Spleen (tissue), 11 donors: Measurements from ENCODE around the gene CALM1. TPM values are rescaled to one million over a fixed set of nuclear protein-coding genes. Genes with fewer than 3 reads are reported as not detected.

ENCODE experiments used
- DNase-seq: peaks from one replicate; pipeline ENCODE4 v3.0.0-alpha.2; 2020
- H3K27ac ChIP-seq, 8 donors: fragments of 200-600 bp; sonication (generic) in 7 of 8; 1 replicate in 4 of 8; 2 replicates in 4 of 8; pipeline versions ENCODE4 v1.5.0 to v1.8.0; 2016 to 2021; ENCODE audit warnings: inconsistent platforms in 4 of 8, mild to moderate bottlenecking in 4 of 8, moderate library complexity in 1 of 8
- H3K27me3 ChIP-seq, 7 donors: fragments of 200-600 bp; sonication (generic) in 6 of 7; replicated peaks in 1 of 7; 1 replicate in 4 of 7; 2 replicates in 3 of 7; pipeline versions ENCODE4 v1.5.0 to v1.8.0; 2016 to 2021; ENCODE audit warnings: inconsistent platforms in 3 of 7, mild to moderate bottlenecking in 1 of 7
- H3K36me3 ChIP-seq, 6 donors: fragments of 200-600 bp; sonication (generic) in 5 of 6; 1 replicate in 4 of 6; 2 replicates in 2 of 6; pipeline versions ENCODE4 v1.5.0 to v1.8.0; 2016 to 2021; ENCODE audit warnings: inconsistent platforms in 2 of 6
- H3K4me1 ChIP-seq, 6 donors: fragments of 200-600 bp; sonication (generic) in 5 of 6; 1 replicate in 3 of 6; 2 replicates in 3 of 6; pipeline versions ENCODE4 v1.5.0 to v1.8.0; 2016 to 2021; ENCODE audit warnings: inconsistent platforms in 3 of 6
- H3K4me3 ChIP-seq, 8 donors: fragments of 200-600 bp; sonication (generic) in 7 of 8; 1 replicate in 4 of 8; 2 replicates in 4 of 8; pipeline versions ENCODE4 v1.5.0 to v1.8.0; 2016 to 2021; ENCODE audit warnings: inconsistent platforms in 4 of 8, mild to moderate bottlenecking in 4 of 8, moderate library complexity in 2 of 8
- H3K9me3 ChIP-seq, 8 donors: fragments of 200-600 bp; sonication (generic) in 7 of 8; 1 replicate in 4 of 8; 2 replicates in 4 of 8; pipeline versions ENCODE4 v1.5.0 to v1.8.0; 2016 to 2021; ENCODE audit warnings: inconsistent platforms in 4 of 8
- POLR2A ChIP-seq, 3 donors: fragments of 450-650 bp; IDR thresholded peaks; one replicate each; pipeline ENCODE4 v1.5.1; 2017; ENCODE audit warnings: antibody characterized with exemption in 3 of 3, mild to moderate bottlenecking in 1 of 3
- POLR2AphosphoS5 ChIP-seq, 3 donors: sonication (generic); formaldehyde crosslinking; IDR thresholded peaks; one replicate each; pipeline ENCODE4 v1.5.1; 2017; ENCODE audit warnings: antibody characterized with exemption in 3 of 3
- WGBS, 5 donors: extraction: QIAGEN DNeasy Blood & Tissue Kit in 3 of 5; methylation state at CpG; one replicate each; pipeline versions ENCODE4 v1.1.5 to v1.1.7; 2013 to 2018; 5-methylcytosine and 5-hydroxymethylcytosine counted together
- intact Hi-C: fragments of 100-400 bp; cut with DNase I; formaldehyde crosslinking; loops from one replicate; pipeline ENCODE4 v1.15.0; 2023; ENCODE audit warnings: low total_unique reads
- polyA plus RNA-seq, 3 donors: library from polyadenylated mRNA; stranded (reverse); fragments of 200-250 nt; gene quantifications; one replicate each; pipeline ENCODE4 v1.2.1, GENCODE V29; 2013
- total RNA-seq, 7 donors: library from RNA; depleted of rRNA in 3 of 7; stranded (reverse); fragments of >200 nt in 3 of 7; fragmentation: NEBNext Ultra II Directional in 4 of 7; extraction: Animal tissue kit (Norgen Biotek cat#: 25700) in 4 of 7; gene quantifications; one replicate each; pipeline versions ENCODE4 v1.1.0 to v1.2.1, GENCODE V29; 2016 to 2021
- TF ChIP-seq, protein P1 (sequence below), 11 experiments: fragments of 200-600 bp in 7 of 11; fragments of 450-650 bp in 4 of 11; sonication (generic) in 4 of 11; IDR thresholded peaks in 8 of 11; conservative IDR thresholded peaks in 3 of 11; 1 replicate in 7 of 11; 2 replicates in 4 of 11; pipeline versions ENCODE4 v1.4.0 to v1.8.0; 2016 to 2021; ENCODE audit warnings: antibody characterized with exemption in 11 of 11, inconsistent platforms in 4 of 11, mild to moderate bottlenecking in 1 of 11
- donor health status: healthy with polysubstance abuse.
- donor health status: DM: no; HTN: no; CAD: no; lungs with moderate emphysema.
- donor health status: DM: no; HTN: no; CAD: no.
- donor health status: Bipolar disorder and iron deficiency.
- donor health status: healthy.
- donor health status: DM: no; HTN: no; CAD: no.
- donor health status: DM: yes; HTN: yes; CAD: no.

CALM1 gene
- total and polyA plus RNA-seq, 10 donors, result 188 to 483 (median 311) TPM

DNA sequence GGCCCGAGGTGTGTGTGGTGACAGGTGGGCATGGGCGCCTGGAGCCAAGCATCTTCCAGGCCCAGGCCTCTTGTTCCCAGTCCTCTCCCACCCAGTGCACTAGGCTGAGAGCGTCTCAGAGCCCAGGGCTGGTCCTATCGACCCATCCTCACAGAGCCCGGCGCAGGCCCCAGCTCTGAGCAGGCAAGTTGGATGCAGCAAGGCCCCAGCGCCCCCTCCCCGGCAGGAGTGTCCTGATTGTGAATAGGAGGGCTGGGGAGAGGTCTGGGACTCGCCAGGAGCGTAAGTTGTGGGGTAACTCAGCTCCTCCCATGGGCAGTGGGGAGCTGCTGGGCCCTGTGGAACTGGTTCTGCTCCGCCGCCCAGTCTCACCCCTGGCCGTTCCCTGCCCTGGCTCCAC is 26.3 kb downstream of the CALM1 start:
- H3K4me3 ChIP-seq, result no peak overlapping the region
- no peaks in the 10 kb centered on the region for H3K27me3 ChIP-seq
- intact Hi-C loops, result no loop called here
- WGBS, 5 donors, result 86 to 96% (median 94%) methylated on average over 5 to 13 of the region's 13 CpGs
- H3K4me1 ChIP-seq, result peaks cover 0 to 33% (median 11%) of the 10 kb centered on the region in 6 donors
- no peaks in the 10 kb centered on the region for H3K9me3 ChIP-seq
- no peak overlapping the region for H3K27ac ChIP-seq
- H3K36me3 ChIP-seq, result no peaks in the 10 kb centered on the region
- TF ChIP-seq, protein P1, sequence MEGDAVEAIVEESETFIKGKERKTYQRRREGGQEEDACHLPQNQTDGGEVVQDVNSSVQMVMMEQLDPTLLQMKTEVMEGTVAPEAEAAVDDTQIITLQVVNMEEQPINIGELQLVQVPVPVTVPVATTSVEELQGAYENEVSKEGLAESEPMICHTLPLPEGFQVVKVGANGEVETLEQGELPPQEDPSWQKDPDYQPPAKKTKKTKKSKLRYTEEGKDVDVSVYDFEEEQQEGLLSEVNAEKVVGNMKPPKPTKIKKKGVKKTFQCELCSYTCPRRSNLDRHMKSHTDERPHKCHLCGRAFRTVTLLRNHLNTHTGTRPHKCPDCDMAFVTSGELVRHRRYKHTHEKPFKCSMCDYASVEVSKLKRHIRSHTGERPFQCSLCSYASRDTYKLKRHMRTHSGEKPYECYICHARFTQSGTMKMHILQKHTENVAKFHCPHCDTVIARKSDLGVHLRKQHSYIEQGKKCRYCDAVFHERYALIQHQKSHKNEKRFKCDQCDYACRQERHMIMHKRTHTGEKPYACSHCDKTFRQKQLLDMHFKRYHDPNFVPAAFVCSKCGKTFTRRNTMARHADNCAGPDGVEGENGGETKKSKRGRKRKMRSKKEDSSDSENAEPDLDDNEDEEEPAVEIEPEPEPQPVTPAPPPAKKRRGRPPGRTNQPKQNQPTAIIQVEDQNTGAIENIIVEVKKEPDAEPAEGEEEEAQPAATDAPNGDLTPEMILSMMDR (IDR thresholded peaks at IDR 0.05 in 8 of 11, conservative IDR thresholded peaks at IDR 0.05 in 3 of 11), result no peak
- TF ChIP-seq POLR2AphosphoS5 (IDR thresholded peaks at IDR 0.05), result no peak
- no peak for TF ChIP-seq POLR2A (IDR thresholded peaks at IDR 0.05)
- no peak for DNase-seq

DNA sequence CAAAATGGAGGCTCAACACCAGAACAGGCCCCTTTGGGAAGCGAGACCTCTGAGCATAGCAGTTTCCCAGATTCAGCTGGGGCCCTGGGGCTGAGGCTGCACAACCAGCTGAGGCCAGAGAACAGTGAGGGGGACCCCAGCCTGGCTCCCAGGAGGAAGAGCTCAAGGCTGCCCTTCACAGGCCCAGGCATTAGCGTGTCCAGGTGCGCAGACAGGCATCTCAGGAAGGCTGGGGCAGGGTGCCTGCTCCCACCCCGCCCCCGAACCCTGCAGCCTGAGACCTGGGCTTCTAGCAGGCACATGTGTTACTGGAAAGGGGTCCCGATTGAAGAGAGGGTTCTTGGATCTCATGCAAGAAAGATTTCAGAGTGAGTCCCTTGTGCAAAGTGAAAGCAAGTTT is 27.2 kb downstream of the CALM1 start:
- WGBS, 5 donors, result 86 to 95% (median 88%) methylated on average over 5 to 6 of the region's 6 CpGs
- Histone ChIP-seq H3K27ac (no peak overlapping the region), H3K36me3 (no peaks in the 10 kb centered on the region), H3K9me3 (no peaks in the 10 kb centered on the region), H3K4me1 (peaks cover 0 to 39% (median 15%) of the 10 kb centered on the region in 6 donors), H3K4me3 (no peak overlapping the region), H3K27me3 (no peaks in the 10 kb centered on the region)
- TF ChIP-seq, protein P1 (IDR thresholded peaks at IDR 0.05 in 8 of 11, conservative IDR thresholded peaks at IDR 0.05 in 3 of 11), result no peak
- TF ChIP-seq POLR2AphosphoS5 (IDR thresholded peaks at IDR 0.05) (no peak), POLR2A (IDR thresholded peaks at IDR 0.05) (no peak)
- DNase-seq, result no peak
- intact Hi-C loops, result no loop called here

DNA sequence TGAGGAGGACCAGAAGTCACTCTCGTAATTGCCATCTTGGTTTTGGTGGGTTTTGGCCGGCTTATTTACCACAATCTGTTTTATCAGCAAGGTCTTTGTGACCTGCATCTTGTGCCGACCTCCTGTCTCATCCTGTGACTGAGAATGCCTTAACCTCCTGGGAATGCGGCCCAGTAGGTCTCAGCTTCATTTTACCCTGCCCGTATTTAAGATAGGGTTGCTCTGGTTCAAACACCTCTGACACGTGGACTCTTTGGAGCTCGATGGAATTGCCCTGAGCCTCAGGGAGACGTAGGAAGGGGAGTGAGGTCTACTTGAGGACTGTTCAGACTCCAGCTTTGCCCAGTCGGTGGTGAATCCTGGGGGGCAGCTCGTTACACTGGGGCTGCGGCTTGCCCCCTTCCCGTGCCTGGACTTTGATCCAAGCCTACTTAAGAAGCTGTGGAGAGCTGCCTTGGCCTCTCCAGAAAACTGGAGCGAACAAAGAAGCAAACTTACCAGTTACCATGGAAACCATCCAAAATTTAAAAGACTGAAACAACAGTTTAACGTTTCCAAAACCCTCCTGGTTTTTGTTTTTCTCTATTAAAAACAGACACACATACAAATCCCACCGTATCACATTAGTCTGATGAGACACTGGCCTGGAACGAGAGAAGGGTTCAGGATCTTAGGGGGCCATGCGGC is 28.0 kb downstream of the CALM1 start:
- TF ChIP-seq, protein P1 (IDR thresholded peaks at IDR 0.05 in 8 of 11, conservative IDR thresholded peaks at IDR 0.05 in 3 of 11), result no peak
- no peak for TF ChIP-seq POLR2A (IDR thresholded peaks at IDR 0.05)
- no peak for TF ChIP-seq POLR2AphosphoS5 (IDR thresholded peaks at IDR 0.05)
- DNase-seq, result no peak
- H3K27me3 ChIP-seq, result no peaks in the 10 kb centered on the region
- intact Hi-C loops, result no loop called here
- H3K36me3 ChIP-seq, result no peaks in the 10 kb centered on the region
- 86 to 91% (median 88%) methylated on average over 17 of the region's 17 CpGs for WGBS, 5 donors
- peaks cover 0 to 38% (median 13%) of the 10 kb centered on the region in 6 donors for H3K4me1 ChIP-seq
- no peaks in the 10 kb centered on the region for H3K9me3 ChIP-seq
- no peak overlapping the region for H3K27ac ChIP-seq
- no peak overlapping the region for H3K4me3 ChIP-seq

DNA sequence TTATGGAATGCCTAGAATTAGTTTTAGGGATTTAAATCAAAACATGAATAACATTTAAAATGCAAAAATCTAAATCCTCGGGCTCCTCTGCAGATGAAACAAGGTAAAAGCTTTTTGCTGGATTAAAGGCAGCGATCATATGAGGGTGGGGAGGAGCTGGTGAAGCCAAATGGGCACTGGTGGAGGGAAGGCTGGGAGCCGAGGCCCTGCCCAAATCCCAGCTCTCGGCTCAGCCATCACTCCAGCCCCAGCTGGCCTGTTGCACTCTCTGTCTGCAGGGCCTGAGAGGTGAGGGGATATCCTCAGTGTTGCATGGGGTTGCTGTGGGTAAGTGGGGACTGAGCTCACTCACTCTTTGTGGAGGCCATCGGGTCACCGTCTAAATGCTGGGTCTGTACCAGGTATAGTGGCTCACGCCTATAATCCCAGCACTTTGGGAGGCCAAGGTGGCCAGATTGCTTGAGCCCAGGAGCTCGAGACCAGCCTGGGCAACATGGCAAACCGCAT is 28.6 kb downstream of the CALM1 start:
- H3K27ac ChIP-seq, result no peak overlapping the region
- no peak for DNase-seq
- H3K4me1 ChIP-seq, result peaks cover 0 to 42% (median 13%) of the 10 kb centered on the region in 6 donors
- H3K4me3 ChIP-seq, result no peak overlapping the region
- WGBS, 5 donors, result 83 to 93% (median 92%) methylated on average over 9 of the region's 9 CpGs
- no peaks in the 10 kb centered on the region for H3K36me3 ChIP-seq
- TF ChIP-seq, protein P1 (IDR thresholded peaks at IDR 0.05 in 8 of 11, conservative IDR thresholded peaks at IDR 0.05 in 3 of 11), result no peak
- TF ChIP-seq POLR2AphosphoS5 (IDR thresholded peaks at IDR 0.05) (no peak), POLR2A (IDR thresholded peaks at IDR 0.05) (no peak)
- intact Hi-C loops, result no loop called here
- no peaks in the 10 kb centered on the region for H3K27me3 ChIP-seq
- no peaks in the 10 kb centered on the region for H3K9me3 ChIP-seq
